Measurements from ENCODE around the gene ARMH2. TPM values are rescaled to one million over a fixed set of nuclear protein-coding genes. Genes with fewer than 3 reads are reported as not detected.

ARMH2 gene
- total RNA-seq, 1 donor from 2014 or later = not detected

- Mint-ChIP-seq H3K27me3 (ENCODE audit: low read depth, unreplicated experiment) (no peaks in the 10 kb centered on the region), H3K27ac (ENCODE audit: unreplicated experiment) (no peak overlapping the region), H3K9me3 (ENCODE audit: unreplicated experiment) (no peaks in the 10 kb centered on the region), H3K36me3 (ENCODE audit: low read depth, unreplicated experiment) (peaks cover 2% of the 10 kb centered on the region), H3K4me1 (ENCODE audit: low read depth, unreplicated experiment) (peaks cover 3% of the 10 kb centered on the region), H3K4me3 (ENCODE audit: unreplicated experiment) (no peak overlapping the region)
- no peaks in the 10 kb centered on the region for H3K9me3 ChIP-seq (ENCODE audit: insufficient read depth, low read depth, low read length)
- H3K4me1 ChIP-seq (ENCODE audit: insufficient read depth, low read length) = peaks cover 3% of the 10 kb centered on the region
- no peak overlapping the region for H3K27ac ChIP-seq (ENCODE audit: low read depth, low read length)
- H3K27me3 ChIP-seq (ENCODE audit: insufficient read depth, low read length) = no peaks in the 10 kb centered on the region
- DNase-seq (ENCODE audit: low read depth) = peak; percentile 57
- H3K36me3 ChIP-seq (ENCODE audit: insufficient read depth, low read length) = peaks cover 15% of the 10 kb centered on the region
- H3K4me2 ChIP-seq (ENCODE audit: low read length) = no peak overlapping the region
- peaks cover 3% of the 10 kb centered on the region for H4K20me1 ChIP-seq (ENCODE audit: insufficient read depth, low read length)
- H3K4me3 ChIP-seq (ENCODE audit: insufficient read depth, low read depth, low read length) = no peak overlapping the region
- FAIRE-seq = no peak
- no peak for TF ChIP-seq CTCF (IDR thresholded peaks at IDR 0.05; ENCODE audit: insufficient read depth, low read depth, low read length)
- no peak for TF ChIP-seq EZH2 (IDR thresholded peaks at IDR 0.05; ENCODE audit: insufficient read depth, low read length)
- H3K9ac ChIP-seq (ENCODE audit: low read length) = no peak overlapping the region
- H2AFZ ChIP-seq (ENCODE audit: low read depth, low read length) = no peak overlapping the region
- H3K79me2 ChIP-seq (ENCODE audit: insufficient read depth, low read length) = peaks cover 56% of the 10 kb centered on the region
Observed at GRCh38 chr6:24780206-24780605, 18.5 kb downstream of the ARMH2 start.

- no peak overlapping the region for H3K4me2 ChIP-seq (ENCODE audit: low read length)
- H3K36me3 ChIP-seq (ENCODE audit: insufficient read depth, low read length) = peaks cover 13% of the 10 kb centered on the region
- DNase-seq (ENCODE audit: low read depth) (no peak), FAIRE-seq (no peak)
- Mint-ChIP-seq H3K4me3 (ENCODE audit: unreplicated experiment) (no peak overlapping the region), H3K4me1 (ENCODE audit: low read depth, unreplicated experiment) (peaks cover 3% of the 10 kb centered on the region), H3K27me3 (ENCODE audit: low read depth, unreplicated experiment) (no peaks in the 10 kb centered on the region), H3K36me3 (ENCODE audit: low read depth, unreplicated experiment) (peaks cover 2% of the 10 kb centered on the region), H3K9me3 (ENCODE audit: unreplicated experiment) (no peaks in the 10 kb centered on the region), H3K27ac (ENCODE audit: unreplicated experiment) (no peak overlapping the region)
- H3K4me3 ChIP-seq (ENCODE audit: insufficient read depth, low read depth, low read length) = no peak overlapping the region
- no peaks in the 10 kb centered on the region for H3K9me3 ChIP-seq (ENCODE audit: insufficient read depth, low read depth, low read length)
- H3K9ac ChIP-seq (ENCODE audit: low read length) = no peak overlapping the region
- peaks cover 3% of the 10 kb centered on the region for H4K20me1 ChIP-seq (ENCODE audit: insufficient read depth, low read length)
- H3K79me2 ChIP-seq (ENCODE audit: insufficient read depth, low read length) = peaks cover 60% of the 10 kb centered on the region
- peaks cover 3% of the 10 kb centered on the region for H3K4me1 ChIP-seq (ENCODE audit: insufficient read depth, low read length)
- no peak overlapping the region for H2AFZ ChIP-seq (ENCODE audit: low read depth, low read length)
- TF ChIP-seq CTCF (IDR thresholded peaks at IDR 0.05; ENCODE audit: insufficient read depth, low read depth, low read length) (no peak), EZH2 (IDR thresholded peaks at IDR 0.05; ENCODE audit: insufficient read depth, low read length) (no peak)
- no peak overlapping the region for H3K27ac ChIP-seq (ENCODE audit: low read depth, low read length)
- H3K27me3 ChIP-seq (ENCODE audit: insufficient read depth, low read length) = no peaks in the 10 kb centered on the region
Observed at GRCh38 chr6:24779416-24780016, 19.2 kb downstream of the ARMH2 start.

GRCh38 chr6:24778878-24779277, 19.8 kb downstream of the ARMH2 start:
- H3K9me3 Mint-ChIP-seq (ENCODE audit: unreplicated experiment) = no peaks in the 10 kb centered on the region
- no peaks in the 10 kb centered on the region for H3K27me3 ChIP-seq (ENCODE audit: insufficient read depth, low read length)
- H3K36me3 ChIP-seq (ENCODE audit: insufficient read depth, low read length) = peaks cover 8% of the 10 kb centered on the region
- H3K36me3 Mint-ChIP-seq (ENCODE audit: low read depth, unreplicated experiment) = peaks cover 2% of the 10 kb centered on the region
- no peak overlapping the region for H3K4me3 Mint-ChIP-seq (ENCODE audit: unreplicated experiment)
- H3K4me1 Mint-ChIP-seq (ENCODE audit: low read depth, unreplicated experiment) = peaks cover 3% of the 10 kb centered on the region
- DNase-seq (ENCODE audit: low read depth) (no peak), FAIRE-seq (no peak)
- TF ChIP-seq CTCF (IDR thresholded peaks at IDR 0.05; ENCODE audit: insufficient read depth, low read depth, low read length) (no peak), EZH2 (IDR thresholded peaks at IDR 0.05; ENCODE audit: insufficient read depth, low read length) (no peak)
- no peaks in the 10 kb centered on the region for H3K27me3 Mint-ChIP-seq (ENCODE audit: low read depth, unreplicated experiment)
- peaks cover 6% of the 10 kb centered on the region for H3K4me1 ChIP-seq (ENCODE audit: insufficient read depth, low read length)
- H3K27ac ChIP-seq (ENCODE audit: low read depth, low read length) = no peak overlapping the region
- peaks cover 60% of the 10 kb centered on the region for H3K79me2 ChIP-seq (ENCODE audit: insufficient read depth, low read length)
- no peak overlapping the region for H3K9ac ChIP-seq (ENCODE audit: low read length)
- peaks cover 3% of the 10 kb centered on the region for H4K20me1 ChIP-seq (ENCODE audit: insufficient read depth, low read length)
- no peak overlapping the region for H3K4me3 ChIP-seq (ENCODE audit: insufficient read depth, low read depth, low read length)
- H2AFZ ChIP-seq (ENCODE audit: low read depth, low read length) = no peak overlapping the region
- no peak overlapping the region for H3K27ac Mint-ChIP-seq (ENCODE audit: unreplicated experiment)
- H3K9me3 ChIP-seq (ENCODE audit: insufficient read depth, low read depth, low read length) = no peaks in the 10 kb centered on the region
- H3K4me2 ChIP-seq (ENCODE audit: low read length) = no peak overlapping the region
